Activated naive CD4-positive, alpha-beta T cell treated with anti-CD3 and anti-CD28 coated beads, Interleukin-2, amount 50 U/mL, for 72 hours (primary cell): ENCODE measurements around the gene SARS1. TPM values are rescaled to one million over a fixed set of nuclear protein-coding genes. Genes with fewer than 3 reads are reported as not detected.

Source experiments
- ATAC-seq, 2 donors: fragments of 150-1000 bp; cut with Tn5 transposase; 2 replicates each; pipeline ENCODE4 v1.10.0; 2021; ENCODE audit warnings: mild to moderate bottlenecking in 2 of 2, moderate library complexity in 2 of 2
- DNase-seq, 2 donors: peaks; one replicate each; pipeline ENCODE4 v3.0.0; 2021 to 2022; ENCODE audit warnings: low spot score in 2 of 2
- H3K27ac Mint-ChIP-seq, 2 donors: one replicate each; pipeline ENCODE4 v1.8.0; 2022; ENCODE audit warnings: mild to moderate bottlenecking in 2 of 2, mixed read lengths in 2 of 2
- H3K36me3 Mint-ChIP-seq, 2 donors: one replicate each; pipeline ENCODE4 v1.8.0; 2022; ENCODE audit warnings: mixed read lengths in 2 of 2
- H3K9me3 Mint-ChIP-seq, 2 donors: one replicate each; pipeline ENCODE4 v1.8.0; 2022; ENCODE audit warnings: mixed read lengths in 2 of 2
- total RNA-seq, 2 donors: library from RNA; stranded (reverse); gene quantifications; one replicate each; pipeline ENCODE4 v1.2.3, GENCODE V29; 2022

SARS1 gene
- total RNA-seq, 2 donors from 2014 or later = 179 to 273 TPM

DNA sequence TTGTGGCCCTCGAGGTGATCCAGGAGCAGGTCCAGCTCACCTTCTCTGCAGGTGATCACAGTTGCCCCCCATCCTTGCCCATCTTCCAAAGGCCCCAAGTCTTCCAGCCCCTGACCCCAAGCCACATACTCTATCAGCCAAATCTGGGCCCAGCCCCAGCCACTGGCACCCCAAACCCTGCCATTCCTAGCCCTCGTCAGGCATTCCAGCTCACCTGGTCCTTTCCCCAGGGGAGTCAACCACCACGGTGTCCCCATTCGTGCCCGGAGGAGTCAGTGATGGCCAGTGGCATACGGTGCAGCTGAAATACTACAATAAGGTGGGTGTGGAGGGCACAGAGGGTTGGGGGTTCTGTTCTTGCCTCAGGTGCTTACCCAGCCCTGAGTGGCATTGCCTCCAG lies 47.9 kb downstream of the SARS1 start:
- DNase-seq (no peak), ATAC-seq (no peak)
- no peaks in the 10 kb centered on the region for H3K9me3 Mint-ChIP-seq
- no peak overlapping the region for H3K27ac Mint-ChIP-seq
- H3K36me3 Mint-ChIP-seq = no peaks in the 10 kb centered on the region

DNA sequence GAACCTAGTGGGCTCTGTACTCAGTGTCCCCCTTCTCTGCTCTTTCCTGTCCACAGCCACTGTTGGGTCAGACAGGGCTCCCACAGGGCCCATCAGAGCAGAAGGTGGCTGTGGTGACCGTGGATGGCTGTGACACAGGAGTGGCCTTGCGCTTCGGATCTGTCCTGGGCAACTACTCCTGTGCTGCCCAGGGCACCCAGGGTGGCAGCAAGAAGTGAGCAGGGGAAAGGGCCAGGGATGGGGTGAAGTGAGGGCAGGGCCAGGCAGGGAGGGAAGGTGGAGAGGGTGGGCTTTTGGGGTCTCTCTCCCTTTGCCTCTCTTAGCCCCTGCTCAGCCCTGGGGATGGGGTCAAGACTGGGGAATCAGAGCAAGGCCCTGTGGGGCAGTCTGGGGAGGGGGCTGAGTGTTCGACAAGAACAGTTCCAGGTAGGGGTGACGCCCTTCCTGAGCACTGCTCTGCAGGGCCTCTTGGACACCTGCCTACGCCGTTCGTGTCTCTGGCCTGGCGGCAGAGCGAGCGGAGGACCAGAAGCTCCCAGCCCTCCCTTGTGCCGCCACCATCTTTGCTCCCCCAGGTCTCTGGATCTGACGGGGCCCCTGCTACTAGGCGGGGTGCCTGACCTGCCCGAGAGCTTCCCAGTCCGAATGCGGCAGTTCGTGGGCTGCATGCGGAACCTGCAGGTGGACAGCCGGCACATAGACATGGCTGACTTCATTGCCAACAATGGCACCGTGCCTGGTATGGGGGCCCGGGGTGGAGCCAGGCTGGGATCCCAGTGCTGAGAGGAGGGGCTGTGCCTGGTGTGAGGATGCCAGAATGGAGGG lies 48.7 kb downstream of the SARS1 start:
- peak overlapping the region in 1 of 2 donors; percentile 37 for H3K27ac Mint-ChIP-seq
- no peak for DNase-seq

DNA sequence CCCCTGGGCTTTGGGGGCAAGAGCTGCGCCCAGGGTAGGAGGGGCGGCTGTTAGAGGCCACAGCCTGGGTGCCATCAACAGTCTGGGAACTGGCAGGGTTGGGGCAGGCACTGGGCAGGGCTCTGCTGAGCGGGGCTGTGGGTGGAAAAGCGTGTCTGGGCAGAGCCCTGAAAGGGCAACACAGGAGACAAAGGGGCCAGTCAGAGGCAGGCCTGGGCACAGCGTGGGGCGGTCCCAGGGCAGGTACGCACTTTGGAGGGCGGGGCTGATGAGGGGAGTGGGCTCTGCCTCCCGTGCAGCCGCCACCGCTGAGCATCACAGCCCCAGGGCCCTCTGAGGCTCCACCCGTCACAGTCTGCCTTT lies 49.5 kb downstream of the SARS1 start:
- H3K9me3 Mint-ChIP-seq = no peaks in the 10 kb centered on the region
- H3K27ac Mint-ChIP-seq = peak overlapping the region in 1 of 2 donors; percentile 37
- peak; percentile 21 to 51 for ATAC-seq
- no peaks in the 10 kb centered on the region for H3K36me3 Mint-ChIP-seq
- no peak for DNase-seq

More for the DNA sequence above, 48.7 kb downstream of the SARS1 start:
- ATAC-seq = no peak
- H3K9me3 Mint-ChIP-seq = no peaks in the 10 kb centered on the region
- no peaks in the 10 kb centered on the region for H3K36me3 Mint-ChIP-seq

DNA sequence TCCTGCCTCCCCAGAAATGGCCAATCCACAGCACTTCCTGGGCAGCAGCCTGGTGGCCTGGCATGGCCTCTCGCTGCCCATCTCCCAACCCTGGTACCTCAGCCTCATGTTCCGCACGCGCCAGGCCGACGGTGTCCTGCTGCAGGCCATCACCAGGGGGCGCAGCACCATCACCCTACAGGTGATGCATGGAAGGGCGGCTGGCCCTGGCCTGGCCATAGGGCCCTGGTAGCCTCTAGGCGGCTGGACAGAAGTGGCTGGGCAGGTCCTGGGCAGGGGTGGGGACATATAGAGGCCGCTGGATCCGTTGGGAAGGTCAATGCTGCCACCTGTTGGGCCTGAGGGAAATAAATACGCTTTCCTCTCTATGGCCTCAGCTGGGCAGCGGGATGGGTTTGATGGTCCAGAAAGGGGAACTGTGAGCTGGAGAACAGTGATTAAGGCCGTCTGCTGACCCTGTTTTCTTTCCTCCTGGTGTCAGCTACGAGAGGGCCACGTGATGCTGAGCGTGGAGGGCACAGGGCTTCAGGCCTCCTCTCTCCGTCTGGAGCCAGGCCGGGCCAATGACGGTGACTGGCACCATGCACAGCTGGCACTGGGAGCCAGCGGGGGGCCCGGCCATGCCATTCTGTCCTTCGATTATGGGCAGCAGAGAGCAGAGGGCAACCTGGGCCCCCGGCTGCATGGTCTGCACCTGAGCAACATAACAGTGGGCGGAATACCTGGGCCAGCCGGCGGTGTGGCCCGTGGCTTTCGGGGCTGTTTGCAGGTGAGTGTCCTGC lies 50.1 kb downstream of the SARS1 start:
- Mint-ChIP-seq H3K9me3 (no peaks in the 10 kb centered on the region), H3K36me3 (no peaks in the 10 kb centered on the region), H3K27ac (peak overlapping the region; percentile 37 to 47)
- peak; percentile 96 to 97 for ATAC-seq
- DNase-seq = peak; percentile 82 to 95

DNA sequence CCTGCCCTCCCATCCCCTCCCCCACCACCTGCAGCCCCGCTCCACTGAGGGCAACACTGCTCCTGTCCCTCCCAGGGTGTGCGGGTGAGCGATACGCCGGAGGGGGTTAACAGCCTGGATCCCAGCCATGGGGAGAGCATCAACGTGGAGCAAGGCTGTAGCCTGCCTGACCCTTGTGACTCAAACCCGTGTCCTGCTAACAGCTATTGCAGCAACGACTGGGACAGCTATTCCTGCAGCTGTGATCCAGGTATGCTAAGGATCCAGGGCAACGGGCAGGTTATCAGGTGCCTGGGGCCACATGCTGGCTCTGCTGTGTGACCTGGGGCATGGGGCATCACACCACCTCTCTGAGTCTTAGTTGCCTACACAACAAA lies 50.6 kb downstream of the SARS1 start:
- no peak for ATAC-seq
- no peak for DNase-seq
- no peaks in the 10 kb centered on the region for H3K36me3 Mint-ChIP-seq
- H3K9me3 Mint-ChIP-seq = no peaks in the 10 kb centered on the region
- H3K27ac Mint-ChIP-seq = no peak overlapping the region

DNA sequence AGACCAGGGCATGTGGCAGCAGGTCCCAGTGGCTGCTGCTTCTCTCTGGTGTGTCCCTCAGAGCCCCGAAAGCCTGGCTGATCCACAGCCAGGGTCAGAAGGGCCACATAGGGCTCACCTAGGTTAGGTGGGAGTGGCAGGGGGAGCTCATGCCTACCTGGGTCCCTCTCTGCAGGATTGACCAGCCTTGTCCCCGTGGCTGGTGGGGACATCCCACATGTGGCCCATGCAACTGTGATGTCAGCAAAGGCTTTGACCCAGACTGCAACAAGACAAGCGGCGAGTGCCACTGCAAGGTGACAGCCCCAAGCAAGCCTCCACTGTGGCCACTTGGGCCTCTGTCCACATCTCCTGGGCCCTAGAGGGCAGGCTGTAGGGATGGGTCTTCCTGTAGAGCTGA lies 51.3 kb downstream of the SARS1 start:
- H3K9me3 Mint-ChIP-seq = no peaks in the 10 kb centered on the region
- H3K36me3 Mint-ChIP-seq = no peaks in the 10 kb centered on the region
- no peak overlapping the region for H3K27ac Mint-ChIP-seq
- no peak for DNase-seq
- no peak for ATAC-seq

DNA sequence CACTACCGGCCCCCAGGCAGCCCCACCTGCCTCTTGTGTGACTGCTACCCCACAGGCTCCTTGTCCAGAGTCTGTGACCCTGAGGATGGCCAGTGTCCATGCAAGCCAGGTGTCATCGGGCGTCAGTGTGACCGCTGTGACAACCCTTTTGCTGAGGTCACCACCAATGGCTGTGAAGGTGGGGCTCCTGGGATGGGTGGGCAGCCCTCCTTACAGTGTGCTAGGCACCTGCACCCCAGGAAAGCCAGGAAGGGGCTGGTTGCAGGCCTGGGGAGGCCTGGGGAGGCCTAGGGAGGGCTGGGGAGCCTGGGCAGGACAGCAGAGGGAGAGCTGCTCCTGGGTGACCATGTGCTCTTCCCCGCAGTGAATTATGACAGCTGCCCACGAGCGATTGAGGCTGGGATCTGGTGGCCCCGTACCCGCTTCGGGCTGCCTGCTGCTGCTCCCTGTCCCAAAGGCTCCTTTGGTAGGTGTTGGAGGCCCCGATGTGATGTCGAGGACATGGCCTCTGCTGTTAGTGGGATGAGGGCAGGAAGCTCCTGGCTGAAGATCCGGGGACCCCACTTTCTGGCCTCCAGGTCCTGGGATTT lies 52.1 kb downstream of the SARS1 start:
- DNase-seq = no peak
- Mint-ChIP-seq H3K27ac (no peak overlapping the region), H3K9me3 (no peaks in the 10 kb centered on the region), H3K36me3 (no peaks in the 10 kb centered on the region)
- no peak for ATAC-seq

DNA sequence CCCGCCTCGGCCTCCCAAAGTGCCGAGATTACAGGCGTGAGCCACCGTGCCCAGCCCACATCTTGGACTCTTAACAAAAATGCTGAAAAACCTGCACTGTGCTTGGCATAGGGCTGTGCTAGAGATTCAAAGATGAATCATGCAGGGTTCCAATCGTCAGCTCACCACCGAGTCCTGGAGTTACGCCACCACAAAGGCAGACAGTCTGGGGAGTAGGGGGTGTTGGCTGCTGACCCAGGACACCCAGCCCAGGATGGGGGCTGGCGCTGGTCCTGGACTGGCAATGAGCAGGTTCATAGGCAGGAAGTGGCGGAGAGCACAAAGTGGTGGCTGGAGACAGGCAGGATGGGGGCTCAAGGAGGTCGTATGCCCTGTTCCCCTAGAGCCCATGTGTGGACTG lies 53.2 kb downstream of the SARS1 start:
- no peaks in the 10 kb centered on the region for H3K36me3 Mint-ChIP-seq
- DNase-seq (no peak), ATAC-seq (no peak)
- no peaks in the 10 kb centered on the region for H3K9me3 Mint-ChIP-seq
- H3K27ac Mint-ChIP-seq = peak overlapping the region in 1 of 2 donors; percentile 14

DNA sequence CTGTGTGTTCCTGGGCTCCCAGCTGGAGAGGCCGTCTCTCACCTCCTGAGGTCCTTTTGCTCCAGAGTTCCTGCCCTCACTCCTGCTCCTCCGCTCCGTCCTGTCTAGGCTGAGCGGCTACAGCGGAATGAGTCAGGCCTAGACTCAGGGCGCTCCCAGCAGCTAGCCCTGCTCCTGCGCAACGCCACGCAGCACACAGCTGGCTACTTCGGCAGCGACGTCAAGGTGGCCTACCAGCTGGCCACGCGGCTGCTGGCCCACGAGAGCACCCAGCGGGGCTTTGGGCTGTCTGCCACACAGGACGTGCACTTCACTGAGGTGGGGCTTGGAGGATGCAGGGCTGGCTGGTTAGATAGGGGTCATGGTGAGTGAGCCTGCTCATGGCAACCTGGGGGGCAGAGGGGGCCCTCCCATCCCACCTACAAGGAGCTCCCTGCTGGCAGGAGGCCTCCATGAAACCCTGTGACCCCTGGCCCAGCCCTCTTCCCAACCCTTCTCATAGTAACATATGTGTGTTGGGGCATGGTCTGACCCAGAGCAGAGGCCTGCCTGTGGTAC lies 54.1 kb downstream of the SARS1 start:
- no peaks in the 10 kb centered on the region for H3K9me3 Mint-ChIP-seq
- DNase-seq = no peak
- ATAC-seq = no peak
- H3K36me3 Mint-ChIP-seq = no peaks in the 10 kb centered on the region
- no peak overlapping the region for H3K27ac Mint-ChIP-seq

DNA sequence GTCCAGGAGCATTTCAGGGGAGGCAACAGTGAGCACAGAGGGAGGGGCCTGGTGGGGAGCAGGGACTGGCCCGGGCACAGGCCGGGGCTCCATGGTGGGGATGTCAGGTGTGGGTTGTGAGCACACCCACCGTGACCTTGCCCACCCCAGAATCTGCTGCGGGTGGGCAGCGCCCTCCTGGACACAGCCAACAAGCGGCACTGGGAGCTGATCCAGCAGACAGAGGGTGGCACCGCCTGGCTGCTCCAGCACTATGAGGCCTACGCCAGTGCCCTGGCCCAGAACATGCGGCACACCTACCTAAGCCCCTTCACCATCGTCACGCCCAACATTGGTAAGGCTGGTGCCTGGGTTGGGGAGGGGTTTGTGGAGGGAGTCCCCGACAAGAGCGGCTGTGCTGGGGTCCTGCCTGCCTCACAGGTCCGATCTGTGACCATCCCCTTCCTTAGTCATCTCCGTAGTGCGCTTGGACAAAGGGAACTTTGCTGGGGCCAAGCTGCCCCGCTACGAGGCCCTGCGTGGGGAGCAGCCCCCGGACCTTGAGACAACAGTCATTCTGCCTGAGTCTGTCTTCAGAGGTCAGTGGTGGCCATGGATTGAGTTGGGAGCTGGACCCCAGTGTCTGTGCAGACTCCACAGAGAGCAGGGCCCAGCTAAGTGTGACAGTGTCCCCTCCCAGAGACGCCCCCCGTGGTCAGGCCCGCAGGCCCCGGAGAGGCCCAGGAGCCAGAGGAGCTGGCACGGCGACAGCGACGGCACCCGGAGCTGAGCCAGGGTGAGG lies 54.9 kb downstream of the SARS1 start:
- no peak for DNase-seq
- no peak for ATAC-seq
- H3K36me3 Mint-ChIP-seq = no peaks in the 10 kb centered on the region
- no peaks in the 10 kb centered on the region for H3K9me3 Mint-ChIP-seq
- H3K27ac Mint-ChIP-seq = no peak overlapping the region

DNA sequence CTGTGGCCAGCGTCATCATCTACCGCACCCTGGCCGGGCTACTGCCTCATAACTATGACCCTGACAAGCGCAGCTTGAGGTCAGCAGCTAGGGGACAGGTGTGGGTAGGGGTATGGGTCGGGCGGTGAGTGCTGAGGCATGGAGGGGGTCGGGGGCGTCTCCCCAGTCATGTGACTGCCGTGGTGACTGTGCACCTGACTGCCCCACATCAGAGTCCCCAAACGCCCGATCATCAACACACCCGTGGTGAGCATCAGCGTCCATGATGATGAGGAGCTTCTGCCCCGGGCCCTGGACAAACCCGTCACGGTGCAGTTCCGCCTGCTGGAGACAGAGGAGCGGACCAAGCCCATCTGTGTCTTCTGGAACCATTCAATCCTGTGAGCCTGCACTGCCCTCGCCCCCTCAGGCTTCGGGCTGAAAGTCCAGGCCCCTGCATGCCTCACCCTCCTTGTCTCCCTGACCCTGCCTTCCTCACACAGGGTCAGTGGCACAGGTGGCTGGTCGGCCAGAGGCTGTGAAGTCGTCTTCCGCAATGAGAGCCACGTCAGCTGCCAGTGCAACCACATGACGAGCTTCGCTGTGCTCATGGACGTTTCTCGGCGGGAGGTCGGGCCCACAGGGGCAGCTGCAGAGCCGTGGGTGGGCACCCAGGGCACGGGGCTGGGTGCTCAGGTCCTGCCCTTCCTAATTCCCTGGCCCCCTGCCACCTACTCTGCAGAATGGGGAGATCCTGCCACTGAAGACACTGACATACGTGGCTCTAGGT lies 55.7 kb downstream of the SARS1 start:
- Mint-ChIP-seq H3K36me3 (no peaks in the 10 kb centered on the region), H3K27ac (no peak overlapping the region), H3K9me3 (no peaks in the 10 kb centered on the region)
- DNase-seq = no peak
- ATAC-seq = no peak

DNA sequence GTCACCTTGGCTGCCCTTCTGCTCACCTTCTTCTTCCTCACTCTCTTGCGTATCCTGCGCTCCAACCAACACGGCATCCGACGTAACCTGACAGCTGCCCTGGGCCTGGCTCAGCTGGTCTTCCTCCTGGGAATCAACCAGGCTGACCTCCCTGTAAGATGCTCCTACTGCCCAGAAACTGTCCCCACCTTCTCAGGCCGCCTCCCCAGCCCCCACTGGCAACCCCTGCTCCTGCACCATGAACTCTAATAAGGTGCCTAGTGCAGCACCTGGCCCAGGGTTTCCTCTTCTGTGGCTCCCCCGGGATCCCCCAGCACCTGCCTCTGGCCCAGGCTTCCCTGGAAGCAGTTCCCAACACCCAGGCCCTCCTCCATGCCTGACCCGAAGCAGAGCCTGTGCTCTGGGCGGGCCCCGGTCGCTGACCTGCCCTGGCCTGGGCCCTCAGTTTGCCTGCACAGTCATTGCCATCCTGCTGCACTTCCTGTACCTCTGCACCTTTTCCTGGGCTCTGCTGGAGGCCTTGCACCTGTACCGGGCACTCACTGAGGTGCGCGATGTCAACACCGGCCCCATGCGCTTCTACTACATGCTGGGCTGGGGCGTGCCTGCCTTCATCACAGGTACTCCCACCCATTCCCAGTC lies 56.4 kb downstream of the SARS1 start:
- ATAC-seq (no peak), DNase-seq (no peak)
- Mint-ChIP-seq H3K36me3 (no peaks in the 10 kb centered on the region), H3K27ac (peak overlapping the region; percentile 9 to 29), H3K9me3 (no peaks in the 10 kb centered on the region)

DNA sequence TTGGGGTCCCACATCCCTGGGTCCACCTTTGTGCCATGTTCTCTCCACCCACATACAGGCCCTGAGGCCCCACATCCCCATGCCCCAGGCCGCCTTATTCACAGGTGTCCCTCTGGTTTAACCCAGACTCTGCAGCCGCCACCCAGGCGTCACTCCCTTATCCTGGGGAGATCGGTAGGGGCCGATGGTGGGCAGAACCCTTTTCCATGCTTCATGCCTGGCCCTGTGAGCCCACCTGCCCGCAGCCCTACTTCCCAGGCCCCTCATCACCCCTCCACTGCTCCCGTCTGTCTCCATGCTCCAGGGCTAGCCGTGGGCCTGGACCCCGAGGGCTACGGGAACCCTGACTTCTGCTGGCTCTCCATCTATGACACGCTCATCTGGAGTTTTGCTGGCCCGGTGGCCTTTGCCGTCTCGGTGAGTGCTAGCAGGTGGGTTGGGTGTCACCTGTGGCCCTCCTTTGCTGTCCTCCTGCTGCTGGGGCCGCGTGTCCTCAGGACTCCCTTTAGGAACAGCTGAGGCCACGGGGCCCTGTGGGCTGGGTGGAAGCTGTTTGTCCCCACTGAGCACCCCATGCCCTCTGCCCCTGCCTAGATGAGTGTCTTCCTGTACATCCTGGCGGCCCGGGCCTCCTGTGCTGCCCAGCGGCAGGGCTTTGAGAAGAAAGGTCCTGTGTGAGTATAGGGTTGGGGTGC lies 57.1 kb downstream of the SARS1 start:
- ATAC-seq (no peak), DNase-seq (no peak)
- H3K9me3 Mint-ChIP-seq = no peaks in the 10 kb centered on the region
- H3K27ac Mint-ChIP-seq = peak overlapping the region; percentile 9 to 29
- no peaks in the 10 kb centered on the region for H3K36me3 Mint-ChIP-seq

DNA sequence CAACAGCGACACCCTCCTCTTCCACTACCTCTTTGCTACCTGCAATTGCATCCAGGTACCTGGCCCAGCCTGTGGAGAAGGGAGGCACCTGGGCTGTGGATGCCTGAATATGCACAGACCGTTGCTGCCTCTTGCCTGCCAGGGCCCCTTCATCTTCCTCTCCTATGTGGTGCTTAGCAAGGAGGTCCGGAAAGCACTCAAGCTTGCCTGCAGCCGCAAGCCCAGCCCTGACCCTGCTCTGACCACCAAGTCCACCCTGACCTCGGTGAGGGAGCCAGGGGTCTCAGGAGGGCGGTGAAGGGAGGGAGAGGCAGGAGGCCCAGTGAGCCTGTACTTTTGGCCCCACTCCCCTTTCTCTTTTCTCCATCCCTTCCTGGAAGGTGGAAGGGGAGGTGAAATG lies 57.7 kb downstream of the SARS1 start:
- no peaks in the 10 kb centered on the region for H3K36me3 Mint-ChIP-seq
- ATAC-seq (no peak), DNase-seq (no peak)
- no peaks in the 10 kb centered on the region for H3K9me3 Mint-ChIP-seq
- peak overlapping the region in 1 of 2 donors; percentile 45 for H3K27ac Mint-ChIP-seq
